SK-N-MC (cell line): ENCODE measurements around the gene C2CD3.

Experiments
- EZH2 ChIP-seq: fragments of 200-600 bp; sonication (generic); IDR thresholded peaks from one replicate; pipeline ENCODE4 v1.6.1; 2017; ENCODE audit warnings: antibody characterized with exemption
- POLR2AphosphoS5 ChIP-seq: IDR thresholded peaks from 2 replicates; pipeline ENCODE4 v1.6.1; 2012; ENCODE audit warnings: mild to moderate bottlenecking, low read depth, low read length, borderline replicate concordance

DNA sequence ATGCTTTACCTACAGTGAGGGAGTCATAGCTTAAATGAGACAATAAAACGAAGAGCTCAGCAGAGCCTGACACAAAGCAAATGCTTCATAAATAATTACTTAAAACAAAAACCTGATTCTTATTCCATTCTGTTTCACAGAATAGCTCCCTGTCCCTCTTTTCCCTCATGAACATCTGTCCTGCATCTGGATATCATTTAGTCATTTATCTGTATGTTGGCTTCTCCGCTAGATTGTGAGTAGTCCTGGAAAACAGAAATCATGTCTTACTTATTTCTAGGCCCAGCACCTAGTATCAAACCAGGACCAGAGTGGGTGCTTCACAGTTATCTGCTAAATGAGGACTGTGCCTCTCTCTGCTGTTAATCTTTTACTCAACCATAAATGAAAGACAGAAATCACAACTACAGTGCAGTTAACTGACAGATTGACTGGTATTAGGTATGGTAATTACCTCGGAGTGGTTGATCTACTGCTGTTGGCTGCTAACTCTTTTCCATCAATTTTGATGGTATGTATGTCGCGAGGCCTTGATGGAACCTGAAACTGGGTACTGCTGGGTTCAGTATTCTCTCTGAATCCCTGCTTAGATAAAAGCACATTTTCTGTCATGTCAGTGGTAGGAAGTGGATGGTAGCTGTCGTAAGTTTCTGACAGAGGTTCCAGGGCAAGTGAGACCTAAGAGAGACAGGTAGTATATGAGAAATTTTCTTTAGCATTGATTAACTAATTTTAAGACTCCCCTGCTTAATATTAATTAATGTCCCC, 31.5 kb downstream of the C2CD3 start:
- TF ChIP-seq EZH2 (no peak), POLR2AphosphoS5 (no peak)
